PC-9 (cell line): ENCODE measurements around the gene OTUD6A. TPM values are rescaled to one million over a fixed set of nuclear protein-coding genes. Genes with fewer than 3 reads are reported as not detected.

Source experiments
- BruUV-seq: library from RNA; stranded (reverse); fragments of 400-500 nt; replicated peaks from 2 replicates; lab custom pipeline; 2021; lab: Mats Ljungman, UMichigan
- CTCF ChIA-PET: fragments of 300-600 bp; sonication (Branson Sonifier 250); formaldehyde crosslinking; loops from one replicate; lab custom pipeline; 2022; ENCODE audit warnings: antibody characterized with exemption; lab: Charles Lee
- POLR2A ChIA-PET: fragments of 300-600 bp; sonication (Branson Sonifier 250); formaldehyde crosslinking; loops from one replicate; lab custom pipeline; 2022; ENCODE audit warnings: antibody characterized with exemption; ENCODE audit not compliant: unreplicated experiment; lab: Charles Lee
- DNase-seq, 2 experiments: peaks; one replicate each; pipeline versions ENCODE4 v3.0.0 to v3.0.0-alpha.2; 2015 to 2022; ENCODE audit warnings: mixed read lengths in 1 of 2
- H2AFZ ChIP-seq: fragments of 200-600 bp; sonication (generic); 2 replicates; pipeline ENCODE4 v1.8.1; 2017; ENCODE audit warnings: antibody characterized with exemption
- H3F3A ChIP-seq: fragments of 200-600 bp; sonication (generic); 2 replicates; pipeline ENCODE4 v1.8.1; 2017; ENCODE audit warnings: antibody characterized with exemption, mild to moderate bottlenecking, low read depth; ENCODE audit not compliant: insufficient read depth
- H3K27ac ChIP-seq: fragments of 200-600 bp; sonication (generic); 2 replicates; pipeline ENCODE4 v1.6.1; 2016; ENCODE audit warnings: mixed run types
- H3K27me3 ChIP-seq: fragments of 200-600 bp; sonication (generic); 2 replicates; pipeline ENCODE4 v1.6.1; 2016; ENCODE audit warnings: low read depth, mixed run types; ENCODE audit not compliant: insufficient read depth
- H3K36me3 ChIP-seq: fragments of 200-600 bp; sonication (generic); 2 replicates; pipeline ENCODE4 v1.6.1; 2016; ENCODE audit warnings: low read depth, mixed run types
- H3K4me1 ChIP-seq: fragments of 200-600 bp; sonication (generic); replicated peaks from 2 replicates; pipeline ENCODE4 v1.6.1; 2016; ENCODE audit warnings: mixed run types; ENCODE audit not compliant: insufficient read depth
- H3K4me2 ChIP-seq: fragments of 200-600 bp; sonication (generic); 2 replicates; pipeline ENCODE4 v1.6.1; 2017; ENCODE audit warnings: mixed run types
- H3K4me3 ChIP-seq: fragments of 200-600 bp; sonication (generic); 2 replicates; pipeline ENCODE4 v1.6.1; 2016; ENCODE audit warnings: mixed run types
- H3K79me2 ChIP-seq: fragments of 200-600 bp; sonication (generic); 2 replicates; pipeline ENCODE4 v1.6.1; 2017; ENCODE audit warnings: low read depth, mixed run types
- H3K9me2 ChIP-seq: fragments of 200-600 bp; sonication (generic); 2 replicates; pipeline ENCODE4 v1.8.1; 2017; ENCODE audit warnings: mild to moderate bottlenecking; ENCODE audit not compliant: insufficient read depth
- H3K9me3 ChIP-seq: fragments of 200-600 bp; sonication (generic); 2 replicates; pipeline ENCODE4 v1.8.1; 2016; ENCODE audit warnings: low read depth; ENCODE audit not compliant: insufficient read depth
- H4K20me1 ChIP-seq: fragments of 200-600 bp; sonication (generic); 2 replicates; pipeline ENCODE4 v1.8.1; 2017; ENCODE audit not compliant: insufficient read depth
- CTCF ChIP-seq: fragments of 200-600 bp; sonication (generic); conservative IDR thresholded peaks from 2 replicates; pipeline ENCODE4 v1.6.1; 2017; ENCODE audit warnings: mixed run types, antibody characterized with exemption, mild to moderate bottlenecking, moderate library complexity
- EZH2 ChIP-seq: fragments of 200-600 bp; sonication (generic); IDR thresholded peaks from 2 replicates; pipeline ENCODE4 v1.8.0; 2017; ENCODE audit warnings: antibody characterized with exemption, low read depth
- intact Hi-C: fragments of 100-400 bp; cut with micrococcal nuclease; formaldehyde crosslinking; loops from one replicate; pipeline ENCODE4 v1.10.0; 2022; ENCODE audit not compliant: unreplicated experiment
- total RNA-seq: library from RNA; stranded (reverse); gene quantifications from 2 replicates; pipeline ENCODE4 v1.2.3, GENCODE V29; 2021

OTUD6A gene
- total RNA-seq, 1 experiment from 2014 or later, result not detected

- H3K36me3 ChIP-seq, result no peaks in the 10 kb centered on the region
- no peaks in the 10 kb centered on the region for H3K4me1 ChIP-seq
- no peak overlapping the region for H3K4me3 ChIP-seq
- ChIA-PET POLR2A (no interaction called here), CTCF (no interaction called here)
- no peaks in the 10 kb centered on the region for H3K79me2 ChIP-seq
- no peaks in the 10 kb centered on the region for H3K9me3 ChIP-seq
- no TSS peak for BruUV-seq
- DNase-seq, result no peak
- TF ChIP-seq EZH2, result no peak
- TF ChIP-seq CTCF, result no peak
- no peaks in the 10 kb centered on the region for H4K20me1 ChIP-seq
- H2AFZ ChIP-seq, result no peak overlapping the region
- intact Hi-C loops, result no loop called here
- no peaks in the 10 kb centered on the region for H3F3A ChIP-seq
- no peak overlapping the region for H3K4me2 ChIP-seq
- no peak overlapping the region for H3K27ac ChIP-seq
- H3K9me2 ChIP-seq, result no peaks in the 10 kb centered on the region
- peaks cover 28% of the 10 kb centered on the region; the same call in 1 of the 2 replicates for H3K27me3 ChIP-seq
Observed at GRCh38 chrX:70079297-70079696, 17.0 kb downstream of the OTUD6A start.

GRCh38 chrX:70079870-70080269, 17.6 kb downstream of the OTUD6A start:
- CTCF ChIA-PET, result no interaction called here
- Histone ChIP-seq H3K4me3 (no peak overlapping the region), H3K4me2 (no peak overlapping the region), H3K27ac (no peak overlapping the region), H3K27me3 (peaks cover 28% of the 10 kb centered on the region; the same call in 1 of the 2 replicates), H4K20me1 (no peaks in the 10 kb centered on the region), H3K9me3 (no peaks in the 10 kb centered on the region), H3K36me3 (no peaks in the 10 kb centered on the region), H3K9me2 (no peaks in the 10 kb centered on the region), H2AFZ (no peak overlapping the region), H3F3A (no peaks in the 10 kb centered on the region), H3K4me1 (no peaks in the 10 kb centered on the region), H3K79me2 (no peaks in the 10 kb centered on the region)
- DNase-seq, result no peak
- POLR2A ChIA-PET, result no interaction called here
- TF ChIP-seq EZH2 (no peak), CTCF (no peak)
- no TSS peak for BruUV-seq
- intact Hi-C loops, result no loop called here

DNA sequence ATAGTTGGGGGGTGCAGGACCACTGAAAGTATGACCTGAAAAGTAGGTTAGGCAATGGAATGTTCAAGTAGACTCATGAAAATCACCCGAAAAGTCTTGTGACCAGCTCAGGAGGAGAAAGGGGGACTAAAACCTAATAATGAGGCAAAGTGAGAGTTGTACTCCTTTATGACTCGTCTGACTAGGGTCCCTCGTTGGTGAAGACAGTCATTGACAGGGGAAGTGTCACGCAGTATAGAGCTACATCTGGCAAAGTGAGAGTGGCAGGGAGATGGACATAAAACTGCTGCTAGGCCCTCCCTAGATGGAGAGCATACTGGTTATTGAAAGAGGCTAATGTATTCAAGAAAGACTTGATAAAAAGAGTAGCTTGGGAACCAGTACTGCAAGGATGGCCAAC, 20.5 kb downstream of the OTUD6A start:
- H3K4me1 ChIP-seq, result no peaks in the 10 kb centered on the region
- H3K27me3 ChIP-seq, result peaks cover 26% of the 10 kb centered on the region; the same call in 1 of the 2 replicates
- no peak overlapping the region for H3K4me3 ChIP-seq
- no peak overlapping the region for H3K4me2 ChIP-seq
- CTCF ChIA-PET, result no interaction called here
- H2AFZ ChIP-seq, result no peak overlapping the region
- POLR2A ChIA-PET, result no interaction called here
- no peaks in the 10 kb centered on the region for H3K9me3 ChIP-seq
- no peak for DNase-seq
- BruUV-seq, result no TSS peak
- H3K27ac ChIP-seq, result no peak overlapping the region
- no peaks in the 10 kb centered on the region for H3K36me3 ChIP-seq
- intact Hi-C loops, result no loop called here
- no peaks in the 10 kb centered on the region for H3K79me2 ChIP-seq
- TF ChIP-seq CTCF (no peak), EZH2 (no peak)
- H3F3A ChIP-seq, result no peaks in the 10 kb centered on the region
- H3K9me2 ChIP-seq, result no peaks in the 10 kb centered on the region
- no peaks in the 10 kb centered on the region for H4K20me1 ChIP-seq
